GM21367 (cell line): Measurements from ENCODE around the gene TRIM17.

Source experiments
- ATAC-seq: cut with Tn5 transposase; IDR thresholded peaks from one replicate; pipeline ENCODE4 v1.9.1; 2021; ENCODE audit not compliant: unreplicated experiment

The TRIM17 gene

DNA sequence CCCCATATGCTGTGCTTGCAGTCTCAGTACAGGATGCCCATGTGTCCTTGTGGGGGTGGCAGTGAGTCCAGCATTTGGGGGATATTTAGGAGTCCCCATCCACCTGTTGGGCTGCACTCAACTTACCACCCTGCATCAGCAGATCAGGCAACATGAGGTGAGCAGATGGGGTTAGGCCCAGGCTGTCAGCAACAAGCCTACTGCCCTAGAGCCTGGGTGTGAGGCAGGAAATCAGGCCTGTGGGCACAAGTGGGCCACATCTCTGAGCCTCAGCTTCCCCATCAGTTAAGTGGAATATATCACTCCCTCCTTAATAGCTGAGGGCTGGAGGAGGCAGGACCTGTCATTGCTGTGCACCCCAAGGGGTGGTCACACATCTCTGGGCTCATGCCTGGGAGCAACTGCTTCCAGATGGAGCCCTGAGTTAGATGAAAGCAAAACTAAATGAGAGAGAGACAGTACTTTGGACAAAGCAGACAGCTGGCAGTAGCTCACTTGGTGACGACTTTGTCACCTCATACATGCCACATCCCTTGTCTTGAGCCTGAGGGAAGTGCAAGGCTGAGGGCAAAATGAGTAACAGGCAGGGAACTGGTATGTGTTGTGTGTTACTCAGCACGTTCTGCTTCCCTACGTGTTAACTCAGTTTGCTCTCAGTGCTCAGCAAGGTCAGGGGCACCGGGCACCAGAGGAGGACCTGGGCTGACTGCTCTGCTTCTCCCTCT, 58.5 kb downstream of the TRIM17 start:
- ATAC-seq = no peak
